ENCODE results near the gene AP1B1. TPM values are rescaled to one million over a fixed set of nuclear protein-coding genes. Genes with fewer than 3 reads are reported as not detected.

AP1B1 gene
- total and polyA plus RNA-seq, 2 of the 13 experiments (the other 11 are each of a cell fraction or from before 2014, with no cell fraction given) = 26.6 to 29.7 TPM

DNA sequence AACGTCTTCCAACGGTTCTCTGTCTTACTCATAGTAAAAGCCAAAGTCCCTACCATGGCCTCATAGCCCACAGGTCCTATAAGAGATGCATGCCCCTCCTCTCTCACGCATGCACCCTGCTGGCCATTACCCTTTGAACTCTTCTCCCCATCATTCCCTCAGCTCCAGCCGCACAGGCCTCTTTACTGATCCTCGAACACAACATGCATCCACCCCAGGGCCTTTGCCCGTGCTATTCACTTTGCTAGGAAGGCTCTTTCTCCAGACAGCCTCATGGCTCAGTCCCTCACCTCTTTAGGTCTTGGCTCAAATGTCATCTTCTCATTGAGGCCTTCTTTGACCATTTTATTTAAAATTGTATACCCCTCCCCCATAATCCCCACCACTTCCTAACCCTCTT lies 7.5 kb downstream of the AP1B1 start:
- no peak overlapping the region for H3K4me2 ChIP-seq (ENCODE audit: low read depth, low read length)
- no peak for ATAC-seq

GRCh38 chr22:29380032-29380781 lies 8.2 kb downstream of the AP1B1 start:
- CTCF ChIA-PET (ENCODE audit: low intra/inter-chr PET ratio, low total read pairs) = no interaction called here
- no peaks in the 10 kb centered on the region for H3K9me3 ChIP-seq (ENCODE audit: low read length)
- H3K79me2 ChIP-seq (ENCODE audit: insufficient read depth, low read length) = peaks cover 11% of the 10 kb centered on the region
- ATAC-seq (no peak), DNase-seq (ENCODE audit: low spot score) (no peak), FAIRE-seq (no peak)
- intact Hi-C loops (cut with micrococcal nuclease; ENCODE audit: unreplicated experiment) = no loop called here
- H3K4me2 ChIP-seq (ENCODE audit: low read depth, low read length) = no peak overlapping the region
- in situ Hi-C loops (cut with HindIII; ENCODE audit: extremely low pct_ligation_motif_present, low pct_unique_long_range_greater_than_20kb) = no loop called here
- no TSS peak for BruUV-seq (replicated peaks)
- no peak overlapping the region for H2AFZ ChIP-seq (ENCODE audit: low read length)
- POLR2A ChIA-PET = no interaction called here
- no peak overlapping the region for H3K27ac ChIP-seq (ENCODE audit: extremely low read length, insufficient read depth, low read length)
- peaks cover 2 to 13% of the 10 kb centered on the region in 2 experiments; a peak in 2 of 5 replicates for H3K36me3 ChIP-seq (replicated peaks in 1 of 2; ENCODE audit: control insufficient read depth in 1 of 2, insufficient read depth in 2 of 2, low read length in 2 of 2)
- H3K27me3 ChIP-seq (ENCODE audit: control insufficient read depth in 1 of 2, insufficient read depth in 2 of 2, low read length in 2 of 2) = no peaks in the 10 kb centered on the region
- 98% methylated on average over 6 of the region's 6 CpGs for WGBS (ENCODE audit: low lambda C conversion rate)
- no peaks in the 10 kb centered on the region; the same call in 1 of the 2 replicates for H4K20me1 ChIP-seq (ENCODE audit: insufficient read depth, low read length)
- H3K4me3 ChIP-seq (replicated peaks in 1 of 3; ENCODE audit: insufficient read depth in 1 of 3, low read depth in 2 of 3, low read length in 3 of 3) = no peak overlapping the region
- no peak for TF ChIP-seq RORA (CRISPR knock-in tag; IDR thresholded peaks at IDR 0.05)
- TF ChIP-seq ZNF180 (CRISPR knock-in tag; IDR thresholded peaks at IDR 0.05; ENCODE audit: borderline replicate concordance, low read depth) = no peak
- TF ChIP-seq CHD2 (IDR thresholded peaks at IDR 0.05; ENCODE audit: low read depth, low read length) = no peak
- TF ChIP-seq FOSL2 (CRISPR knock-in tag; IDR thresholded peaks at IDR 0.05) = no peak
- TF ChIP-seq CERS6 (CRISPR knock-in tag; IDR thresholded peaks at IDR 0.05) = no peak
- TF ChIP-seq IKZF1 (IDR thresholded peaks at IDR 0.05) = no peak
- H3K4me1 ChIP-seq (ENCODE audit: insufficient read depth, low read length) = peaks cover 33% of the 10 kb centered on the region
- no peak overlapping the region for H3K9ac ChIP-seq (ENCODE audit: insufficient read depth, low read depth, low read length)

More for the DNA sequence above, 7.5 kb downstream of the AP1B1 start:
- POLR2A ChIA-PET = no interaction called here
- no peak for DNase-seq (ENCODE audit: low spot score)
- TF ChIP-seq ZNF451 (CRISPR knock-in tag; IDR thresholded peaks at IDR 0.05) (no peak), ZMYM3 (CRISPR knock-in tag; IDR thresholded peaks at IDR 0.05) (0 out of 2 replicates have a peak, but pooled peaks have one; percentile 37)
- in situ Hi-C loops (cut with HindIII; ENCODE audit: extremely low pct_ligation_motif_present, low pct_unique_long_range_greater_than_20kb) = no loop called here
- Histone ChIP-seq H3K79me2 (ENCODE audit: insufficient read depth, low read length) (peaks cover 14% of the 10 kb centered on the region), H3K36me3 (replicated peaks in 1 of 2; ENCODE audit: control insufficient read depth in 1 of 2, insufficient read depth in 2 of 2, low read length in 2 of 2) (peaks cover 2 to 12% of the 10 kb centered on the region in 2 experiments; a peak in 2 of 5 replicates), H3K9ac (ENCODE audit: insufficient read depth, low read depth, low read length) (no peak overlapping the region), H2AFZ (ENCODE audit: low read length) (no peak overlapping the region), H4K20me1 (ENCODE audit: insufficient read depth, low read length) (no peaks in the 10 kb centered on the region; the same call in 1 of the 2 replicates), H3K4me1 (ENCODE audit: insufficient read depth, low read length) (peaks cover 39% of the 10 kb centered on the region), H3K27ac (ENCODE audit: extremely low read length, insufficient read depth, low read length) (no peak overlapping the region), H3K9me3 (ENCODE audit: low read length) (no peaks in the 10 kb centered on the region), H3K27me3 (ENCODE audit: control insufficient read depth in 1 of 2, insufficient read depth in 2 of 2, low read length in 2 of 2) (no peaks in the 10 kb centered on the region), H3K4me3 (replicated peaks in 1 of 3; ENCODE audit: insufficient read depth in 1 of 3, low read depth in 2 of 3, low read length in 3 of 3) (no peak overlapping the region)
- CTCF ChIA-PET (ENCODE audit: low intra/inter-chr PET ratio, low total read pairs) = no interaction called here
- no TSS peak for BruUV-seq (replicated peaks)
- intact Hi-C loops (cut with micrococcal nuclease; ENCODE audit: unreplicated experiment) = no loop called here
- 75% methylated on average over 6 of the region's 6 CpGs for WGBS (ENCODE audit: low lambda C conversion rate)
- no peak for FAIRE-seq

Data from HepG2 (cell line).